BE2C (cell line): ENCODE data around the gene RNF150.
"Not testable (repeated sequence)": the region's sequence is repeated elsewhere in the genome, so short reads cannot be mapped to it uniquely, and the experiment has no call there.

Experiments used
- DNase-seq: peaks from one replicate; pipeline ENCODE4 v3.0.0-alpha.2; 2020
- H3K27me3 ChIP-seq: fragments of 250-450 bp; sonication (Bioruptor Pico); 2 replicates; pipeline ENCODE4 v1.5.1; 2020; ENCODE audit warnings: mild to moderate bottlenecking
- H3K36me3 ChIP-seq: fragments of 250-450 bp; sonication (Bioruptor Pico); 2 replicates; pipeline ENCODE4 v1.5.1; 2020; ENCODE audit warnings: mild to moderate bottlenecking
- H3K4me1 ChIP-seq: fragments of 250-450 bp; sonication (Bioruptor Pico); 2 replicates; pipeline ENCODE4 v1.5.1; 2020
- H3K4me3 ChIP-seq: 2 replicates; pipeline ENCODE4 v1.5.1; 2011; ENCODE audit warnings: low read depth, low read length
- H3K9me3 ChIP-seq: fragments of 250-450 bp; sonication (Bioruptor Pico); 2 replicates; pipeline ENCODE4 v1.5.1; 2020
- TF ChIP-seq, protein P1 (sequence below): IDR thresholded peaks from 2 replicates; pipeline ENCODE4 v1.5.1; 2012; ENCODE audit warnings: mild to moderate bottlenecking, low read depth, low read length

The RNF150 gene

DNA sequence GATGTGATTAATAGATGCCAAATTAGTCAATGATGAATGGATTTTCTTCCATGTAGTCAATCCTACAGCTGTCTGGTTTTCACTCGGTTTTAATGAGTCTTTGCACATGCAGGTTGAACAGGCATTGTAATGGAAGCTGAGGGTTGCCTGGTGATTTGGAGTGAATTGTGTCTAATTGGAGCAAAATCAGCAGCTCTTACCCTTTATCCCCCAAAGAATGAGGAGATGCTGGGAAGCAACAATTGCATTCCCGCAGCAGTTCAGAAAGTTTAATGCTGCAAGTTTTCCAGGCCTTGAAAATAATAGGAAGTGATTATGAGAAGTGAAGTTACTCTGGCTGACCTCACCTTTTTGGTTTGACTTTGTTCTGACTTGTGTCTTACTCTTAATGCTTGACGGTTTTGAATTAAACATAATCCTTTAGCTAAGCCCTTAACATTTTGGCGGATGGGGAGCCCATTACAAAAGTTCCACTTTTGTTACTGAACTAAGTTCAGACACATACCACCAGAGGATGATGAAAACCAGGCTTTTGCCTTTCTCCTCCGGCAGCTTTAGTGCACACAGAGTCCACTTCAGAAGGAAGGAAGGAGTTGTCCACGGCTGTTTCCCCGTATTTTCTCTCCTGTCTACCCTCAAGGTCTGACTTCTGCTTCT is 298.3 kb downstream of the RNF150 start:
- TF ChIP-seq, protein P1, sequence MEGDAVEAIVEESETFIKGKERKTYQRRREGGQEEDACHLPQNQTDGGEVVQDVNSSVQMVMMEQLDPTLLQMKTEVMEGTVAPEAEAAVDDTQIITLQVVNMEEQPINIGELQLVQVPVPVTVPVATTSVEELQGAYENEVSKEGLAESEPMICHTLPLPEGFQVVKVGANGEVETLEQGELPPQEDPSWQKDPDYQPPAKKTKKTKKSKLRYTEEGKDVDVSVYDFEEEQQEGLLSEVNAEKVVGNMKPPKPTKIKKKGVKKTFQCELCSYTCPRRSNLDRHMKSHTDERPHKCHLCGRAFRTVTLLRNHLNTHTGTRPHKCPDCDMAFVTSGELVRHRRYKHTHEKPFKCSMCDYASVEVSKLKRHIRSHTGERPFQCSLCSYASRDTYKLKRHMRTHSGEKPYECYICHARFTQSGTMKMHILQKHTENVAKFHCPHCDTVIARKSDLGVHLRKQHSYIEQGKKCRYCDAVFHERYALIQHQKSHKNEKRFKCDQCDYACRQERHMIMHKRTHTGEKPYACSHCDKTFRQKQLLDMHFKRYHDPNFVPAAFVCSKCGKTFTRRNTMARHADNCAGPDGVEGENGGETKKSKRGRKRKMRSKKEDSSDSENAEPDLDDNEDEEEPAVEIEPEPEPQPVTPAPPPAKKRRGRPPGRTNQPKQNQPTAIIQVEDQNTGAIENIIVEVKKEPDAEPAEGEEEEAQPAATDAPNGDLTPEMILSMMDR: no peak

DNA sequence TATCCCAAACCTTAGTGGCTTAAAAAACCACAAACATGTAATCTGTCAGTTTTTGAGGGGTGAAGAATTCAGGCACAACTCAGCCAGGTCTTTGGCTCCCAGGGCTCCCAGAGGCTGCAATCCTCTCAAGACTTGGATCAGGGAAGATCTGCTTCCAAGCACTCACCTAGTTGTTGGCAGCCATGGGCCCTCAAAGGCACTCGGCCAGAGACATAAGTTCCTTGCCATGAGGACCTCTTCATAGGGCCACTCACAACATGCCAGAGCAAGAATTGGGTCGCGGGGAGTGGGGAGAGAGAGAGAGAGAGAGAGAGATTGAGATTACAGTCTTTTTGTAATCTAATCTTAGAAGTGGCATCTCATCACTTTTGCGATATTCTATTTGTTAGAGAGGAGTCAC is 300.0 kb downstream of the RNF150 start:
- Histone ChIP-seq H3K36me3 (no peaks in the 10 kb centered on the region), H3K4me3 (no peak overlapping the region), H3K9me3 (no peaks in the 10 kb centered on the region), H3K27me3 (no peaks in the 10 kb centered on the region), H3K4me1 (peaks cover 4% of the 10 kb centered on the region)
- no peak for DNase-seq
- TF ChIP-seq, protein P1: no peak

More for the DNA sequence above, 298.3 kb downstream of the RNF150 start:
- Histone ChIP-seq H3K9me3 (no peaks in the 10 kb centered on the region; the same call in 1 of the 2 replicates), H3K4me1 (peaks cover 12% of the 10 kb centered on the region), H3K4me3 (no peak overlapping the region), H3K27me3 (no peaks in the 10 kb centered on the region), H3K36me3 (no peaks in the 10 kb centered on the region)
- DNase-seq: no peak

DNA sequence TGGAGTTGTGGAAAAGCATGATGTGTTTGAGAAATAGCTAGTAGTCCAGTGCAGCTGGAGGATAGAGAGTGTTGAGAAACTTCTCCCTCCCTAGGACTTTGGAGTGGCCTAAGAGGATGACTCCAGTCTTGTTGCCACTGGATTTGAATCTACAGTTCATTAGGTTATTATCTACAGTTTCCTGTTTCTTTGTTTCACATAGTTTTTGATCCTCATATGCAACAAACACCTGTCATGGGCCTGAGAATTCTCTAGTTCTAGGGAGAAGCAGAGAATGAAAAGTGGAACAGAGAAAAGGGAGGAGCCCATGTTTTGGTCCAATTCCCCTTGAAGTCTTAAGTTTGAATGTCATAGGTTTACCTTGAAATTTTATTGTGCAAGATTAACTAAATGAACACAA is 303.4 kb downstream of the RNF150 start:
- Histone ChIP-seq H3K9me3 (no peaks in the 10 kb centered on the region), H3K36me3 (no peaks in the 10 kb centered on the region), H3K4me3 (no peak overlapping the region), H3K4me1 (no peaks in the 10 kb centered on the region), H3K27me3 (no peaks in the 10 kb centered on the region)
- no peak for DNase-seq
- TF ChIP-seq, protein P1: no peak

DNA sequence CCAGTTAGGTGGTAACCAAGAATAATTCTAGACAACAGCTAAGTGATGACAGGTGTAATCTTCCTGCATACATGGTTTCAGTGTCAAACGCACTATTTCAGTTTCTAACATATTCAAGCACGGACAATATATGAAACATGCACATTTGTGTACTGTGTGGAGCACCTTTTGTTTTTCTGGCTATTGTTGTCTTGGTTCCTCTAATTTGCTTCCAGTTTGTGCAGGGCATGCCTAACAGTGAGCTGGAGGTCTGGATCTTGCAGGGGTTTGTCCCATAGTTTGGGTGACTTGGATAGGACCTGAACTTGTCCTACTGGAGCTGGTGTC is 306.6 kb downstream of the RNF150 start:
- Histone ChIP-seq H3K36me3 (no peaks in the 10 kb centered on the region), H3K4me1 (no peaks in the 10 kb centered on the region), H3K9me3 (no peaks in the 10 kb centered on the region), H3K4me3 (no peak overlapping the region), H3K27me3 (no peaks in the 10 kb centered on the region)
- TF ChIP-seq, protein P1: no peak
- no peak for DNase-seq

DNA sequence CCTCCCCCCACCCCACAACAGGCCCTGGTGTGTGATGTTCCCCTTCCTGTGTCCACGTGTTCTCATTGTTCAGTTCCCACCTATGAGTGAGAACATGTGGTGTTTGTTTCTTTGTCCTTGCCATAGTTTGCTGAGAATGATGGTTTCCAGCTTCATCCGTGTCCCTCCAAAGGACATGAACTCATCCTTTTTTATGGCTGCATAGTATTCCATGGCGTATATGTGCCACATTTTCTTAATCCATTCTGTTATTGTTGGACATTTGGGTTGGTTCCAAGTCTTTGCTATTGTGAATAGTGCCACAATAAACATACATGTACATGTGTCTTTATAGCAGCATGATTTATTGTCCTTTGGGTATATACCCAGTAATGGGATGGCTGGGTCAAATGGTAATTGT is 312.7 kb downstream of the RNF150 start:
- H3K4me1 ChIP-seq, H3K36me3 ChIP-seq, H3K4me3 ChIP-seq, DNase-seq, H3K9me3 ChIP-seq, H3K27me3 ChIP-seq: not testable (repeated sequence)

DNA sequence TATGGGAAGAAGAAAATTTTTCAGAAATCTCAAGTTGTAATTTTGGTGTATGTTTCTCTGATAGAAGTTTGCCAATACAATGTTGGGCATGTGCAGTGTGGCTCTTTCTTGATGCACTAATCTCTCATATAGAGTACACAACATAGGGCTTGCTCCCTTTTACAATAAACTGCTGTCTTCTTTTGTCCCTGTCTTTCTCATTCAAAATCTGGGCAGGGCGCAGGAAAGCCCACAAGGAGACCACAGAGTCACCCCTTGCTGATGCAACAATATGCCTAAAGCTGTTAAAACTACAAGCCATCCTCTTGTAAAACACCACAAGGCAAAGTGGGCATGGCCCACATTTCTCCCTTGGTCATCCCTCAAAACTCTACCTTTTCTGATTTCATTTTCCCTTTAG is 313.7 kb downstream of the RNF150 start:
- no peaks in the 10 kb centered on the region for H3K27me3 ChIP-seq
- H3K4me1 ChIP-seq: peaks cover 6% of the 10 kb centered on the region; the same call in 1 of the 2 replicates
- H3K36me3 ChIP-seq: no peaks in the 10 kb centered on the region
- TF ChIP-seq, protein P1: no peak
- H3K4me3 ChIP-seq: no peak overlapping the region
- H3K9me3 ChIP-seq: no peaks in the 10 kb centered on the region
- DNase-seq: no peak

DNA sequence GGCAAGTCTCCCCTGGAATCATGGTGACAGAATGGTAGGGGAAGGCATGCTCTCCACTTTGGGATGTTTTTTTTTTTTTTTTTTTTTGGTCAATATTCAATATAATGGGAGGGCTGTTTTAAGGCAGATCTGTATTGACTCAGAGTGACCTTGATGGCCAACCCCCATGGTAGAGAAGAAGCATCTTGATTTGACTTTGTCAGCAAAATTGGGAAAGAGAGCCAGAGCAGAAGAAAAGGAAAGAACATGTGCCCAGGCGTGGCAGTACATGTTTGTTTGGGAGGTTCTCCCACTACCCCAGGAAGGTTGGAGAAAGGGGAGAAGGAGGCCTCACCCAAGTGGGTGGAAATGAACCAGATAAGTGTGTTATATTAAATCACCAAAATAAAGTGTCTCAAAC is 314.8 kb downstream of the RNF150 start:
- Histone ChIP-seq H3K4me1 (peaks cover 8% of the 10 kb centered on the region; the same call in 1 of the 2 replicates), H3K27me3 (no peaks in the 10 kb centered on the region), H3K9me3 (no peaks in the 10 kb centered on the region), H3K4me3 (no peak overlapping the region), H3K36me3 (no peaks in the 10 kb centered on the region)
- DNase-seq: no peak
- TF ChIP-seq, protein P1: no peak
